Liver (tissue), 9 donors: Measurements from ENCODE around the gene ITGB2. TPM values are rescaled to one million over a fixed set of nuclear protein-coding genes. Genes with fewer than 3 reads are reported as not detected.

Experiments used
- DNase-seq: peaks from one replicate; pipeline ENCODE4 v3.0.0-alpha.2; 2017; ENCODE audit warnings: low spot score
- H3K27ac ChIP-seq, 2 donors: one replicate each; pipeline ENCODE4 v1.7.0; 2013; ENCODE audit warnings: inconsistent platforms in 2 of 2, low read length in 2 of 2, control low read depth in 1 of 2, low read depth in 1 of 2, mild to moderate bottlenecking in 1 of 2
- H3K27me3 ChIP-seq, 4 donors: one replicate each; pipeline versions ENCODE4 v1.6.1 to v1.7.0; 2013; ENCODE audit warnings: low read length in 3 of 4, inconsistent platforms in 1 of 4, mild to moderate bottlenecking in 1 of 4, moderate library complexity in 1 of 4; ENCODE audit not compliant: control insufficient read depth in 4 of 4, insufficient read depth in 4 of 4
- H3K36me3 ChIP-seq, 4 donors: one replicate each; pipeline versions ENCODE4 v1.6.1 to v1.7.0; 2013; ENCODE audit warnings: low read length in 3 of 4, mild to moderate bottlenecking in 3 of 4, low read depth in 1 of 4, moderate library complexity in 1 of 4; ENCODE audit not compliant: control insufficient read depth in 4 of 4, insufficient read depth in 3 of 4
- H3K4me1 ChIP-seq, 4 donors: one replicate each; pipeline versions ENCODE4 v1.6.1 to v1.7.0; 2013; ENCODE audit warnings: low read length in 3 of 4, mild to moderate bottlenecking in 3 of 4, moderate library complexity in 1 of 4; ENCODE audit not compliant: control insufficient read depth in 4 of 4, insufficient read depth in 4 of 4
- H3K4me3 ChIP-seq, 3 donors: one replicate each; pipeline versions ENCODE4 v1.6.1 to v1.7.0; 2013; ENCODE audit warnings: low read length in 3 of 3, control low read depth in 1 of 3, low read depth in 1 of 3, mild to moderate bottlenecking in 1 of 3
- H3K9ac ChIP-seq, 2 donors: one replicate each; pipeline ENCODE4 v1.7.0; 2013; ENCODE audit warnings: low read length in 2 of 2, mild to moderate bottlenecking in 2 of 2, moderate library complexity in 2 of 2, control low read depth in 1 of 2, low read depth in 1 of 2
- H3K9me3 ChIP-seq, 4 donors: one replicate each; pipeline versions ENCODE4 v1.6.1 to v1.7.0; 2013; ENCODE audit warnings: low read length in 3 of 4; ENCODE audit not compliant: control insufficient read depth in 4 of 4
- ATF3 ChIP-seq: IDR thresholded peaks from 2 replicates; pipeline ENCODE4 v1.6.1; 2016; ENCODE audit warnings: antibody characterized with exemption
- CTCF ChIP-seq: fragments of 150-350 bp; IDR thresholded peaks from 2 replicates; pipeline ENCODE4 v1.5.1; 2017; ENCODE audit warnings: improper control_type of control experiment, low read depth, low read length; ENCODE audit not compliant: missing input control
- FOXA1 ChIP-seq: IDR thresholded peaks from 2 replicates; pipeline ENCODE4 v1.6.1; 2016; ENCODE audit warnings: antibody characterized with exemption
- FOXA2 ChIP-seq: IDR thresholded peaks from 2 replicates; pipeline ENCODE4 v1.6.1; 2016; ENCODE audit warnings: antibody characterized with exemption
- GABPA ChIP-seq, 2 donors: IDR thresholded peaks in 1 of 2; conservative IDR thresholded peaks in 1 of 2; 2 replicates each; pipeline ENCODE4 v1.6.1; 2016; ENCODE audit warnings: antibody characterized with exemption in 2 of 2, mild to moderate bottlenecking in 1 of 2, moderate library complexity in 1 of 2
- HNF4A ChIP-seq, 2 donors: conservative IDR thresholded peaks; 2 replicates each; pipeline ENCODE4 v1.6.1; 2016; ENCODE audit warnings: antibody characterized with exemption in 2 of 2, mild to moderate bottlenecking in 2 of 2
- HNF4G ChIP-seq: IDR thresholded peaks from 2 replicates; pipeline ENCODE4 v1.6.1; 2016; ENCODE audit warnings: antibody characterized with exemption
- JUND ChIP-seq, 2 donors: IDR thresholded peaks; 2 replicates each; pipeline ENCODE4 v1.6.1; 2016; ENCODE audit warnings: antibody characterized with exemption in 2 of 2
- MAX ChIP-seq: IDR thresholded peaks from 2 replicates; pipeline ENCODE4 v1.6.1; 2016; ENCODE audit warnings: antibody characterized with exemption
- NR2F2 ChIP-seq: IDR thresholded peaks from 2 replicates; pipeline ENCODE4 v1.6.1; 2016; ENCODE audit warnings: antibody characterized with exemption
- RAD21 ChIP-seq, 2 donors: IDR thresholded peaks; 2 replicates each; pipeline ENCODE4 v1.6.1; 2016; ENCODE audit warnings: antibody characterized with exemption in 2 of 2, mild to moderate bottlenecking in 2 of 2
- RXRA ChIP-seq, 2 donors: IDR thresholded peaks; 2 replicates each; pipeline ENCODE4 v1.6.1; 2017 to 2018; ENCODE audit warnings: antibody characterized with exemption in 2 of 2, mild to moderate bottlenecking in 1 of 2
- SP1 ChIP-seq: IDR thresholded peaks from 2 replicates; pipeline ENCODE4 v1.6.1; 2018; ENCODE audit warnings: antibody characterized with exemption, mild to moderate bottlenecking
- TAF1 ChIP-seq: conservative IDR thresholded peaks from 2 replicates; pipeline ENCODE4 v1.6.1; 2016; ENCODE audit warnings: antibody characterized with exemption, mild to moderate bottlenecking
- ZBTB33 ChIP-seq: IDR thresholded peaks from 2 replicates; pipeline ENCODE4 v1.6.1; 2016; ENCODE audit warnings: antibody characterized with exemption
- WGBS: extraction: QIAGEN DNeasy Blood & Tissue Kit; methylation state at CpG from one replicate; pipeline ENCODE4 v1.1.7; 2013; 5-methylcytosine and 5-hydroxymethylcytosine counted together
- polyA plus RNA-seq, 2 donors: library from polyadenylated mRNA; stranded (reverse) in 1 of 2; unstranded in 1 of 2; fragments of 200-250 nt in 1 of 2; fragments of >200 nt in 1 of 2; fragmentation: Nextera tagmentation in 1 of 2; extraction: Ambion mirVana in 1 of 2; gene quantifications; one replicate each; pipeline versions ENCODE4 v1.2.1 to v1.2.3, GENCODE V29; 2013 to 2015
- total RNA-seq, 2 donors: library from RNA; depleted of rRNA; stranded (reverse); fragments of >200 nt; gene quantifications; one replicate each; pipeline ENCODE4 v1.2.3, GENCODE V29; 2014
- TF ChIP-seq, protein P1 (sequence below): IDR thresholded peaks from 2 replicates; pipeline ENCODE4 v1.6.1; 2016; ENCODE audit warnings: antibody characterized with exemption, mild to moderate bottlenecking
- donor health status: healthy.
- donor health status: healthy.
- donor health status: healthy.
- donor health status: healthy.
- donor health status: healthy.

The ITGB2 gene
- total and polyA plus RNA-seq, 4 donors: 9.6 to 50.6 (median 28.7) TPM

DNA sequence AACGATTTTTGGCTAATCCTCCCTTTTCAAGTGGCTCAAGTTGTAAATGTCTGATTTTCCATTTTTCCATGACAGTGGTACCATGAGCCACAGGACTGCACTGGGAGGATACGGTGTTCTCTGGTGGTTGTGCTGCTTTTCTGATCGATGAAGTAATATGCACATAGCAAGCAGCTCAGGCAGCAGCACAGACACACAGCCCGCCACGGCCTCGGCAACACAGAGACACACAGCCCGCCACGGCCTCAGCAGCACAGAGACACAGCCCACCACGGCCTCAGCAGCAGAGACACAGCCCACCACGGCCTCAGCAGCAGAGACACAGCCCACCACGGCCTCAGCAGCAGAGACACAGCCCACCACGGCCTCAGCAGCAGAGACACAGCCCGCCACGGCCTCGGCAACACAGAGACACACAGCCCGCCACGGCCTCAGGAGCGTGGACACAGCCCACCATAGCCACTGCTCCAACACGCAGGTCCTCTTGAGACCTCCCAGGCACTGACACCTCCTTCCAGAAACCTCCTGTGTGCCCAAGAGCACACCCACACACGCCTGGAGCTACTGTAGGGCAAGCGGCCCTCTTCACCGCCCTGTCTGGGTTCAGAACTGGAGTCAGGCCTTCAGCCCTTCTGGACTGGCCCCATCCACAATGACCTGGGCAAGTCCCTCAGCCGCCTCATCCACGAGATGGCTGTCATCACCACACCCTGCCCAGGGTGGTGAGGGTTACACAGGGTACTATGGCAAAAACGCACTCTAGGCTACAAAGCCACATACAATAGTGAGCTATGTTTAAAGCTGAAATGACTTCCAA, 57.6 kb downstream of the ITGB2 start (continued):
- no peak for TF ChIP-seq JUND (IDR thresholded peaks at IDR 0.05)
- TF ChIP-seq MAX: no peak
- no peak for TF ChIP-seq FOXA2
- TF ChIP-seq SP1: no peak
- no peak for TF ChIP-seq ZBTB33
- TF ChIP-seq HNF4G: no peak
- no peak for TF ChIP-seq CTCF
- no peak for TF ChIP-seq NR2F2

DNA sequence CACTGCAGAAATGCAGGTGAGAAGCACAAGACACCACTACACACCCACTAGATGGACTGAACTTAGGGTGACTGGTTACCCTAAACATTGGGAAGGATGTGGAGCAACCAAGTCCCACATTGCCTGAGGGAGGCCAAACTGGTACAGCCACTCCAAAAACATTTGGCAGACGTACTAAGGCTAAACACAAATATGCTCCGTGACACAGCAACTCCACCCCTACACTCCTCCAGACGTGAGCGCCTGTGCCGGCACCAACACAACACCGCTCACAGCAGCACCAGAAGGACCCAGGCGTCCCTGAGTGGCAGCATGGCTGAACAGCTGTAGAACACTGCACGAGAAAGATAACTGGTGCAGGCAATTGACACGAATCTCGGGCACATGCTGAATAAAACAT, 61.9 kb downstream of the ITGB2 start:
- no peak overlapping the region for H3K9ac ChIP-seq
- H3K9me3 ChIP-seq: no peaks in the 10 kb centered on the region
- H3K4me1 ChIP-seq: no peaks in the 10 kb centered on the region
- no peaks in the 10 kb centered on the region for H3K27me3 ChIP-seq
- 89% methylated on average over 10 of the region's 10 CpGs for WGBS
- TF ChIP-seq MAX (no peak), CTCF (no peak), SP1 (no peak), RXRA (IDR thresholded peaks at IDR 0.05) (no peak), RAD21 (IDR thresholded peaks at IDR 0.05) (no peak), GABPA (IDR thresholded peaks at IDR 0.05 in 1 of 2, conservative IDR thresholded peaks at IDR 0.05 in 1 of 2) (no peak), NR2F2 (no peak), TAF1 (no peak)
- H3K36me3 ChIP-seq: peaks cover 18 to 51% (median 40%) of the 10 kb centered on the region in 4 donors
- H3K4me3 ChIP-seq: no peak overlapping the region
- DNase-seq: no peak
- no peak overlapping the region for H3K27ac ChIP-seq

GRCh38 chr21:44858291-44858690, 62.4 kb downstream of the ITGB2 start:
- no peaks in the 10 kb centered on the region for H3K9me3 ChIP-seq
- H3K4me3 ChIP-seq: no peak overlapping the region
- H3K36me3 ChIP-seq: peaks cover 18 to 53% (median 36%) of the 10 kb centered on the region in 4 donors
- no peak overlapping the region for H3K27ac ChIP-seq
- no peaks in the 10 kb centered on the region for H3K4me1 ChIP-seq
- no peak overlapping the region for H3K9ac ChIP-seq
- 85% methylated on average over 15 of the region's 15 CpGs for WGBS
- DNase-seq: no peak
- no peaks in the 10 kb centered on the region for H3K27me3 ChIP-seq
- TF ChIP-seq RAD21 (IDR thresholded peaks at IDR 0.05): no peak
- TF ChIP-seq HNF4A (conservative IDR thresholded peaks at IDR 0.05): no peak
- no peak for TF ChIP-seq FOXA1
- TF ChIP-seq FOXA2: no peak
- TF ChIP-seq, protein P1, sequence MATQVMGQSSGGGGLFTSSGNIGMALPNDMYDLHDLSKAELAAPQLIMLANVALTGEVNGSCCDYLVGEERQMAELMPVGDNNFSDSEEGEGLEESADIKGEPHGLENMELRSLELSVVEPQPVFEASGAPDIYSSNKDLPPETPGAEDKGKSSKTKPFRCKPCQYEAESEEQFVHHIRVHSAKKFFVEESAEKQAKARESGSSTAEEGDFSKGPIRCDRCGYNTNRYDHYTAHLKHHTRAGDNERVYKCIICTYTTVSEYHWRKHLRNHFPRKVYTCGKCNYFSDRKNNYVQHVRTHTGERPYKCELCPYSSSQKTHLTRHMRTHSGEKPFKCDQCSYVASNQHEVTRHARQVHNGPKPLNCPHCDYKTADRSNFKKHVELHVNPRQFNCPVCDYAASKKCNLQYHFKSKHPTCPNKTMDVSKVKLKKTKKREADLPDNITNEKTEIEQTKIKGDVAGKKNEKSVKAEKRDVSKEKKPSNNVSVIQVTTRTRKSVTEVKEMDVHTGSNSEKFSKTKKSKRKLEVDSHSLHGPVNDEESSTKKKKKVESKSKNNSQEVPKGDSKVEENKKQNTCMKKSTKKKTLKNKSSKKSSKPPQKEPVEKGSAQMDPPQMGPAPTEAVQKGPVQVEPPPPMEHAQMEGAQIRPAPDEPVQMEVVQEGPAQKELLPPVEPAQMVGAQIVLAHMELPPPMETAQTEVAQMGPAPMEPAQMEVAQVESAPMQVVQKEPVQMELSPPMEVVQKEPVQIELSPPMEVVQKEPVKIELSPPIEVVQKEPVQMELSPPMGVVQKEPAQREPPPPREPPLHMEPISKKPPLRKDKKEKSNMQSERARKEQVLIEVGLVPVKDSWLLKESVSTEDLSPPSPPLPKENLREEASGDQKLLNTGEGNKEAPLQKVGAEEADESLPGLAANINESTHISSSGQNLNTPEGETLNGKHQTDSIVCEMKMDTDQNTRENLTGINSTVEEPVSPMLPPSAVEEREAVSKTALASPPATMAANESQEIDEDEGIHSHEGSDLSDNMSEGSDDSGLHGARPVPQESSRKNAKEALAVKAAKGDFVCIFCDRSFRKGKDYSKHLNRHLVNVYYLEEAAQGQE: no peak
- TF ChIP-seq SP1: no peak
- TF ChIP-seq ZBTB33: no peak
- TF ChIP-seq ATF3: no peak
- no peak for TF ChIP-seq JUND (IDR thresholded peaks at IDR 0.05)
